GM21786 (cell line): ENCODE data around the gene NSRP1.
"Not testable (repeated sequence)": the region's sequence is repeated elsewhere in the genome, so short reads cannot be mapped to it uniquely, and the experiment has no call there.

Experiments used
- ATAC-seq: cut with Tn5 transposase; IDR thresholded peaks from one replicate; pipeline ENCODE4 v1.9.1; 2021; ENCODE audit not compliant: unreplicated experiment

Gene NSRP1

DNA sequence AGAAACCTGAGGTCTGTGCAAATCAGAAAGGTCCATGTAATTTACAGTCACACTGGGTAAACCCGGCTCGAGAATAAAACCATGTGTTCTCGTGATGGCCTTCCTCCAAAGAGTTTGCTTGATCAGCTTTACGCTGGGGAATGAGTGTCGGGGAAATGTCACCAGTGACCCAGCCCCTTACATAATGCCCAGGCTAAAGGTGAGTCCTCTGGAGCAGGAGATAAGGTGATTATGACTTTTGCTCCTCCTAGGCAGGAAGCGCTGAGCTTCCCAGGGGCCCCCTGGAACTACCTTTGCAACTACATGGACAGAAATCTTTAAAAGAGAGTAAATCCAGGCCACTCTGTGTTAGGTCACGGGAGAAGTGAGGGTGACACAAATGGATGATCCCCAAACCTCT lies 103.2 kb downstream of the NSRP1 start:
- ATAC-seq = no peak

DNA sequence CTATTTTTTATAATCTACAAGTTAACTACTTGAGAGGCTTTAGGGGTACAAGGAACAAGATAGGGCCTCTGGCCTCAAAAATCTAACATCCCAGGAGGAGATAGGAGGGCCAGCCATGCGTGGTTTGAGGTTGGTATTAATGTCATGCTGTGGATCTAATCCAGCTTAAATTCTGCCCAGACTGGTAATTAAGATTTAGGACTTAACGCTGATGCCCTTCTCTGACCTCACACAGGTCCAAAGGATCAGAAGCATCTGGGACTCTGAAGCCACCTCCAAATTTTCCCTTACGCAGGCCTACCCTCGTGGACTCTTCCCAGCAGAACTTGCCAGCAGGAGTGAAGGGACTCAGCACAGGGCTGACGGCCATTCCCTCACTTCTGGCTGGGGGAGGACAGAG lies 103.8 kb downstream of the NSRP1 start:
- ATAC-seq = no peak

- no peak for ATAC-seq
These were observed 104.7 kb downstream of the NSRP1 start for GRCh38 chr17:30221346-30221745.

DNA sequence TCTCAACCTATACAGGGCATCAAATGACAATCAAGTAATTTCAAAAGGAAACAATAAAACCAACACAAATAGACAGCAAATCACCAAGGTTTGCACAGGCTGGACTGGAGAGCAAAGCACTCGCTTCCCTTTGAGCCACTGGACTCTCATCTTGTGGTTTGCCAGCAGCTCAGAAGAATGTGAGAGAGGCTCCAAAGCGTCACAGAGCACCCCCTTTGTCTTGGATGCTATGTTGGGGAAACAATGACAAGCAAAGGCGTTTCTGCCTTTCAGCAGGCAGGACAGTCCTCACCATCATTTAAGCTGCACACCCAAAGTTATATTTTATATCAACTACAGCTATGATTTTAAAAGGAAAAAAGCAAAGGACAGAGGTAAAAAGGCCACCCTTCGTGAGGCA lies 105.6 kb downstream of the NSRP1 start:
- ATAC-seq = no peak

DNA sequence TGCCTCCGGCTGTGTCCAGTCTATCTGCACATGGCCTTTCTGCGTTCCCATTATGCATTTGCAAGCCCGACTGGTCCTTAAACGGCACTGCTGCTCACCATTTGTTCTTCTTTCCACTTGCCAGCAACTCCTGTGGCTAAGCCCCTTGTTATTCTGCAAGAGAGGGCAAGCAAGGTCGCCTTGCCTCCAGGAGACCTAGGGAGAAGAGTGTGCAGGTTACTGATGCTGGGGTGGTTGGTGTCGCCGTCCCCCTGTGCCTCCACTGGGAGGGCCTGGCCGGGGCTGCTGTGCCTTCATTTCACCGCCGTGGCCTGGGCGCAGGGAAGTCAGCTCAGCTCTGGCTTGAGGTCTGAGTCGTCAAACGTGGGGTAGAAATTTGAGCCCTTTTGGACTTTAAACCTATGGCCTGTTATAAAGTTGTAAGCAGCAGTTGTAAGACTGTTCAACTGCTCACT lies 106.1 kb downstream of the NSRP1 start:
- ATAC-seq = no peak

GRCh38 chr17:30224419-30224960 lies 107.9 kb downstream of the NSRP1 start:
- ATAC-seq = no peak

DNA sequence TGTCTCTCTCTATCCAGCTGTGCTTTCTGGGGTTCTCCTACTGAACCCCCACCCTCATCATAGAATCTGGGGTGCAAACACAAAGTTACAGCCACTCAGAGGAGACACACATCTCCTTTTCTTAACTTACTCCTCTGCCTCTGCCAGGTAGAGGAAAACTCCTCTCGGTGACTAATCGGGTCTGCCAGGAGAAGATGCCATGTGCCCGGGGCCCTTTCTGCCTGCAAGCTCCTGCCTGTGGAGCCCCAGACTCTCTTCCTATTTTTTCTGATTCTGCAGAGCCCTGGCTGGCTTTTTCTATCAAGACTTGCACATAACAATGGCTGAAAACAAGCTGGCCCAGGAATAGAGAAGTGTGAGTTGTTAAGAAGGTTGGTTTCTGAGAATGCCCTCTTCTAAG lies 108.5 kb downstream of the NSRP1 start:
- ATAC-seq = no peak

DNA sequence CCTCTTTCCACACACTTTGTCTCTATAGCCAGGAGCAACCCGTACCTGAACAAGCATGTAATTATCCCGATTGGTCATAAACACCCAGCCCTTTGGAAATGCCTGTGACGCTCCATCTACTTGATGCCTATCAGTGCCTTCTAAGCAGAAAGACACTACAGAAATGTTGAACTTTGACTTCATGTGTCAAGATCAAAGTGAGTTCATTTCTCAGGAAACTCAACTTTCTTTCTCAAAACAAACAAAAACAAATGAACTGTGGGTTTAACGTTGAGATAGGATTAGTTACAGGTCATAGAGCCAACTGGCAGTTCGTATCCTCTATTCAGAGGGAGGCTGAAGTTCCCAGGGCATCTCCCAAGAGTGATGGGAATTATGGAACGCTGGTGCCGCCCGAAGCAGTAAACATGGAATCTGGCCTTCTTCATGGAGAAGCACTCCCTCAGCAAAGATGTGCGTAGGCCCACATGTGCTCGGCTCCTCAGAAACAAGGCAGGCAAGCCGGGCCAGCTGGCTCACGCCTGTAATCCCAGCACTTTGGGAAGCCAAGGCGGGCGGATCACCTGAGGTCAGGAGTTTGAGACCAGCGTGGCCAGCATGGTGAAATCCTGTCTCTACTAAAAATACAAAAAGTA lies 109.4 kb downstream of the NSRP1 start:
- no peak for ATAC-seq

- ATAC-seq = no peak
These were observed 110.3 kb downstream of the NSRP1 start for GRCh38 chr17:30226878-30227277.

GRCh38 chr17:30228011-30228410 lies 111.4 kb downstream of the NSRP1 start:
- ATAC-seq = no peak

DNA sequence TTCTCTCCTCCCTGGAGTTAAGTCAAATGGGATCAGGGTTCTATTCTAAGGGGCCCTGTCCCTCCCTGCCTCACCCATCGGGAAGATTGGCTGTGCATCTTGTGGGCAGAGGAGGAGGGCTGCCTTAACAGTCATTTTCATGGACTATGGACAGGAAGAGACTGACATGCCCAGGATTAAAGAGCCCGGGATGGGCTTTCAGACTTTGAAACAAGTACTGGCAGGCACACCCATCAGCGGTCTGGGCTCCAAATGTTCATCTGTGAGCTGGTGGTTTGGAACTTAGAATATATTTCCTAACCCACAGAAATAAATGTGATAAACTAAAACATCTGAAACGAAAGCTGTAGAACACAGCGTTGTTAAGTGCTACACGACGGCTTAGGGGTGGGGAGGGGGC lies 112.4 kb downstream of the NSRP1 start:
- ATAC-seq = no peak

- not testable (repeated sequence) for ATAC-seq
These were observed 113.4 kb downstream of the NSRP1 start for GRCh38 chr17:30230009-30230408.

- no peak for ATAC-seq
These were observed 114.0 kb downstream of the NSRP1 start for GRCh38 chr17:30230596-30231125.

- ATAC-seq = no peak
These were observed 115.6 kb downstream of the NSRP1 start for GRCh38 chr17:30232015-30232823.

DNA sequence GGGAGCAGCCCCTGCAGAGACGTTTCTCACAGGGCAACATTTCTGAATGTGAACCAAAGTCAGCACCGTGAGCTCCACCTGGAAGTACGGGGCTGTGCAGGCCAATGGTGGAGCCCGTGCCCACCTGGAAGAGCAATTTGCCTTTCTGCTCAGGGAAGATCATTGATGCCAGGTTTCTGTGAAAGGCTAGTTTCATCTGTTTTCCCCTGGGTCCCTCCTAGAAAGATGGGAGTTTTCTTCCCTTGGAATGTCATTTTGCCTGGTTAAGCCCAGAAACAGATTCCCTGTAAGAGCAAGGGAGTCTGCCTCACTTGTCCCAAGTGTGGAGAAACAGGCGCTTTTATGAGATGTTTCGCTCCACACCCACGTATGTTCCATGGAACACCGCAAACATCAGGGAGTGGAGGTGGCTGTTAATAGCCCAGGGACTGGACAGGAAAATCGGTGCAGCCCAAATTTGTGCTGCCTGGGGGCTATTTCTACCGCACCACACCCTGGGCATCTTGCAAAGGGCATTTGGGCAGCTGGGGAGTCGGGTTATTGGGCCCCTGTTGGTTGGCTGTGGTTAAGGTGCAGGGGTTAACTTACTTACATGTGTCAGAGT lies 116.3 kb downstream of the NSRP1 start:
- ATAC-seq = no peak

GRCh38 chr17:30234296-30234695 lies 117.7 kb downstream of the NSRP1 start:
- no peak for ATAC-seq

- ATAC-seq = no peak
These were observed 118.3 kb downstream of the NSRP1 start for GRCh38 chr17:30234964-30235363.

GRCh38 chr17:30235386-30236296 lies 119.0 kb downstream of the NSRP1 start, which contains the start of gene SLC6A4:
SLC6A4 (minus strand) TSS chr17:30235697; CDS start chr17:30221958, 13,739 bp downstream.
- ATAC-seq = no peak
